ACHN (cell line): ENCODE data around the gene ISCU.
A peak's percentile ranks its signal among the peaks of the same experiment; 100 is the strongest.
"Not testable (repeated sequence)": the region's sequence is repeated elsewhere in the genome, so short reads cannot be mapped to it uniquely, and the experiment has no call there.

Experiments used
- DNase-seq: peaks from one replicate; pipeline ENCODE4 v3.0.0-alpha.2; 2015
- in situ Hi-C: cut with HindIII; loops from 2 replicates; pipeline ENCODE4 v1.10.0; 2017; ENCODE audit warnings: low sequenced_read_pairs, low pct_ligation_motif_present, low pct_unique_long_range_greater_than_20kb

The ISCU gene

GRCh38 chr12:108610336-108610815, 48.0 kb downstream of the ISCU start:
- DNase-seq: no peak
- in situ Hi-C loops: no loop called here

GRCh38 chr12:108610856-108611605, 48.6 kb downstream of the ISCU start:
- DNase-seq: no peak
- in situ Hi-C loops: no loop called here

GRCh38 chr12:108611884-108612415, 49.6 kb downstream of the ISCU start:
- in situ Hi-C loops: no loop called here
- peak; percentile 82 for DNase-seq

- DNase-seq: no peak
- in situ Hi-C loops: no loop called here
These were observed 50.4 kb downstream of the ISCU start for GRCh38 chr12:108612788-108613282.

GRCh38 chr12:108613548-108613947, 51.2 kb downstream of the ISCU start:
- DNase-seq: peak; percentile 32
- in situ Hi-C loops: no loop called here

- in situ Hi-C loops: no loop called here
These were observed 51.6 kb downstream of the ISCU start for GRCh38 chr12:108614041-108614440.

GRCh38 chr12:108614639-108615038, 52.2 kb downstream of the ISCU start:
- in situ Hi-C loops: no loop called here
- DNase-seq: no peak

More at GRCh38 chr12:108614041-108614440, 51.6 kb downstream of the ISCU start:
- no peak for DNase-seq

- no peak for DNase-seq
- in situ Hi-C loops: no loop called here
These were observed 53.5 kb downstream of the ISCU start for GRCh38 chr12:108615918-108616317.

GRCh38 chr12:108616359-108616758, 54.0 kb downstream of the ISCU start:
- in situ Hi-C loops: no loop called here

GRCh38 chr12:108616941-108617858, 54.8 kb downstream of the ISCU start:
- in situ Hi-C loops: no loop called here
- peak; percentile 30 for DNase-seq

More at GRCh38 chr12:108616359-108616758, 54.0 kb downstream of the ISCU start:
- DNase-seq: no peak

- DNase-seq: peak; percentile 90
- in situ Hi-C loops: no loop called here
These were observed 55.9 kb downstream of the ISCU start for GRCh38 chr12:108618079-108618952.

GRCh38 chr12:108618953-108619274, 56.5 kb downstream of the ISCU start:
- DNase-seq, in situ Hi-C loops: not testable (repeated sequence)
